ENCODE results near the gene TRMT44.

DNA sequence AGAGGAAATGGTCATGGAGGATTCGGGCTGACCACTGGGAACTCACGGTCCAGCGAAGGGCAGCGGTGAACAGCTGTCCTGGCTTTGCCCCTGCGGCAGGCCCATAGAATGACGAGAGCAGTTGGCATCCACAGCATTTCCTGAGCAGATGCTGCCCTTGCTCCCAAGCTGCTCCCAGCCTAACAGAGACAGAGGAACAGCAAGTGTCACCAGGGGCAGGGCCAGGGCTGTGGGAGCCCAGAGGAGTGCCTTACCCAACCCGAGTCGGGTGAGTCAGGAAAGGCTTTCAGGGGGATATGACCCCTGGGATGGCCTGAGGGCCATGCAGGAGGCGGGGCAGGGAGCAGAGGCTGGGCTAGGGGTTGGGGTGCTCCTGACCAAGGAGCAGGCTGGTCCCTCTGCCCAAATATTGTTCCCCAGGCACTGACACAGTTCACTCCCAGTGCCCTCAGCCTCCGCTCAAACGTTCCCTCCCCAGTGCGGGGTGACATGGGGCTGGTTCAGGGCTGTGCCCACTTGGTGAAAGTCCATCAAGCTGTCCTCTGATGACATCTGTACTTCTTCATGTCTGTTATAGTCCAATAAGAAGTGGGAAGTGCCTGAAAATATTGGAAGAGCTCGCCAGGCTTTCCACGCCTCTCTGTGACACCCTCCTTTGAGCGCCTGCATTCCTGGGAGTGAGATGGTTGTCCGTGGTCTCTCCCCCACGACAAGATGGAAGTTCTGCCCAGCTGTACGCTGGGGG is 74.9 kb downstream of the TRMT44 start:
- TF ChIP-seq POLR2A (IDR thresholded peaks at IDR 0.05) (no peak), CTCF (IDR thresholded peaks at IDR 0.05) (no peak)

Data from suprapubic skin (tissue), 3 donors.